HG03108 (cell line): ENCODE results near the gene MTHFSD.
"Not testable (repeated sequence)": the region's sequence is repeated elsewhere in the genome, so short reads cannot be mapped to it uniquely, and the experiment has no call there.

Experiments
- ATAC-seq: cut with Tn5 transposase; IDR thresholded peaks from one replicate; pipeline ENCODE4 v1.9.1; 2021; ENCODE audit warnings: moderate library complexity; ENCODE audit not compliant: unreplicated experiment

Gene MTHFSD

GRCh38 chr16:86554917-86555703 is at the start of gene MTHFSD:
Gene MTHFSD, minus strand, starts transcription at chr16:86555235. Its CDS starts 51 bp downstream, at chr16:86555184.
- peak; percentile 79 for ATAC-seq

- ATAC-seq = no peak
Measured at GRCh38 chr16:86604436-86605193, 49.6 kb upstream of the MTHFSD start.

- ATAC-seq = no peak
Measured at GRCh38 chr16:86602521-86602920, 47.5 kb upstream of the MTHFSD start.

GRCh38 chr16:86601356-86601755 is 46.3 kb upstream of the MTHFSD start:
- ATAC-seq = no peak

GRCh38 chr16:86598607-86599565 is 43.9 kb upstream of the MTHFSD start:
- no peak for ATAC-seq

- no peak for ATAC-seq
Measured at GRCh38 chr16:86597880-86598606, 43.0 kb upstream of the MTHFSD start.

- no peak for ATAC-seq
Measured at GRCh38 chr16:86597126-86597879, 42.3 kb upstream of the MTHFSD start.

- no peak for ATAC-seq
Measured at GRCh38 chr16:86595983-86596605, 41.1 kb upstream of the MTHFSD start.

GRCh38 chr16:86594721-86595120 is 39.7 kb upstream of the MTHFSD start:
- ATAC-seq = no peak

- no peak for ATAC-seq
Measured at GRCh38 chr16:86593913-86594620, 39.0 kb upstream of the MTHFSD start.

GRCh38 chr16:86591270-86591669 is 36.2 kb upstream of the MTHFSD start:
- no peak for ATAC-seq

GRCh38 chr16:86590501-86591144 is 35.6 kb upstream of the MTHFSD start:
- no peak for ATAC-seq

GRCh38 chr16:86587955-86588354 is 32.9 kb upstream of the MTHFSD start:
- not testable (repeated sequence) for ATAC-seq

- no peak for ATAC-seq
Measured at GRCh38 chr16:86587487-86587886, 32.5 kb upstream of the MTHFSD start.

GRCh38 chr16:86585821-86586611 is 31.0 kb upstream of the MTHFSD start:
- ATAC-seq = no peak

GRCh38 chr16:86584726-86585721 is 30.0 kb upstream of the MTHFSD start:
- ATAC-seq = no peak
